K562 (cell line): ENCODE results near the gene DHRS13. TPM values are rescaled to one million over a fixed set of nuclear protein-coding genes. Genes with fewer than 3 reads are reported as not detected.
A peak's percentile ranks its signal among the peaks of the same experiment; 100 is the strongest.

Experiments
- ASH1L ChIP-seq: fragments of 450-650 bp; IDR thresholded peaks from 2 replicates; pipeline ENCODE4 v1.6.1; 2018; ENCODE audit warnings: borderline replicate concordance, mild to moderate bottlenecking, low read depth; ENCODE audit not compliant: partially characterized antibody
- CHD4 ChIP-seq: fragments of 200-600 bp; sonication (generic); IDR thresholded peaks from 3 replicates; pipeline ENCODE4 v1.6.1; 2012; ENCODE audit warnings: low read depth, mild to moderate bottlenecking, mixed read lengths, low read length, inconsistent platforms; ENCODE audit not compliant: insufficient read depth, insufficient replicate concordance, poor library complexity, severe bottlenecking
- HNRNPL ChIP-seq: fragments of 200-400 bp; formaldehyde crosslinking; IDR thresholded peaks from 2 replicates; pipeline ENCODE4 v1.6.1; 2017; ENCODE audit warnings: low read depth, mild to moderate bottlenecking, low read length
- HNRNPUL1 ChIP-seq: fragments of 200-400 bp; formaldehyde crosslinking; IDR thresholded peaks from 2 replicates; pipeline ENCODE4 v1.6.1; 2017; ENCODE audit warnings: low read length
- MAFF ChIP-seq: IDR thresholded peaks from 2 replicates; pipeline ENCODE4 v1.6.1; 2012; ENCODE audit warnings: low read length, improper control_type of control experiment
- MCM5 ChIP-seq: fragments of 450-650 bp; IDR thresholded peaks from 2 replicates; pipeline ENCODE4 v1.6.1; 2016; ENCODE audit warnings: low read depth
- NCOR1 ChIP-seq: fragments of 450-650 bp; IDR thresholded peaks from 2 replicates; pipeline ENCODE4 v1.6.1; 2016; ENCODE audit warnings: mild to moderate bottlenecking, moderate library complexity
- NR0B1 ChIP-seq: fragments of 450-650 bp; IDR thresholded peaks from one replicate; pipeline ENCODE4 v1.6.1; 2018; ENCODE audit warnings: mild to moderate bottlenecking, moderate library complexity; ENCODE audit not compliant: partially characterized antibody
- NR4A1 ChIP-seq, 2 experiments: fragments of 250-450 bp in 1 of 2; fragments of 450-650 bp in 1 of 2; sonication (Bioruptor Pico) in 1 of 2; IDR thresholded peaks; 2 replicates each; pipeline versions ENCODE4 v1.4.0 to v1.6.1; 2016 to 2020; ENCODE audit warnings: mild to moderate bottlenecking in 2 of 2, missing compliant biosample characterization in 1 of 2, missing genetic modification characterization in 1 of 2, moderate library complexity in 1 of 2
- PKNOX1 ChIP-seq: fragments of 450-650 bp; IDR thresholded peaks from 2 replicates; pipeline ENCODE4 v1.6.1; 2016
- SLC30A9 ChIP-seq: fragments of 250-450 bp; sonication (Bioruptor Pico); IDR thresholded peaks from 2 replicates; pipeline ENCODE4 v1.8.0; 2022; ENCODE audit warnings: mild to moderate bottlenecking, moderate library complexity
- THRA ChIP-seq: fragments of 450-650 bp; IDR thresholded peaks from 2 replicates; pipeline ENCODE4 v1.6.1; 2017; ENCODE audit warnings: mild to moderate bottlenecking, moderate library complexity
- XRCC5 ChIP-seq: fragments of 200-400 bp; formaldehyde crosslinking; IDR thresholded peaks from 2 replicates; pipeline ENCODE4 v1.6.1; 2017; ENCODE audit warnings: low read depth, mild to moderate bottlenecking, low read length
- ZFP30 ChIP-seq: fragments of 250-450 bp; sonication (Bioruptor Pico); IDR thresholded peaks from 2 replicates; pipeline ENCODE4 v1.8.0; 2022; ENCODE audit warnings: moderate library complexity, mild to moderate bottlenecking, inconsistent platforms, borderline replicate concordance
- ZNF217 ChIP-seq: sonication (generic); formaldehyde crosslinking; IDR thresholded peaks from 2 replicates; pipeline ENCODE4 v1.8.0; 2022; ENCODE audit warnings: mild to moderate bottlenecking, missing genetic modification reagents
- ZNF282 ChIP-seq: sonication (generic); formaldehyde crosslinking; IDR thresholded peaks from 2 replicates; pipeline ENCODE4 v1.8.1; 2023; ENCODE audit warnings: missing genetic modification reagents
- polyA plus RNA-seq, 8 experiments: library from polyadenylated mRNA; depleted of rRNA in 4 of 8; stranded (reverse) in 5 of 8; unstranded in 3 of 8; fragments of >200 nt; fragmentation: Nextera tagmentation in 2 of 8; fragmentation: Illumina TruSeq in 1 of 8; extraction: Ambion mirVana in 2 of 8; extraction: Trizol in 1 of 8; gene quantifications; 2 replicates each; pipeline versions ENCODE4 v1.2.1 to v1.2.3, GENCODE V29; 2011 to 2014; ENCODE audit warnings: inconsistent platforms in 1 of 8, missing spikeins in 1 of 8
- total RNA-seq, 7 experiments: library from RNA; depleted of rRNA in 6 of 7; stranded (reverse); fragments of >200 nt in 6 of 7; fragmentation: Illumina TruSeq in 2 of 7; extraction: Trizol in 2 of 7; gene quantifications; 2 replicates each; pipeline versions ENCODE4 v1.2.1 to v1.2.3, GENCODE V29; 2011 to 2021; ENCODE audit warnings: low replicate concordance in 1 of 7
- TF ChIP-seq, protein P1 (sequence below): sonication (generic); formaldehyde crosslinking; IDR thresholded peaks from 2 replicates; pipeline ENCODE4 v1.8.0; 2022; ENCODE audit warnings: missing genetic modification reagents, mild to moderate bottlenecking, borderline replicate concordance
- TF ChIP-seq, protein P2 (sequence below): fragments of 250-450 bp; sonication (Bioruptor Pico); IDR thresholded peaks from 2 replicates; pipeline ENCODE4 v1.8.0; 2022; ENCODE audit warnings: inconsistent platforms, mild to moderate bottlenecking, moderate library complexity, borderline replicate concordance

DHRS13 gene
- total and polyA plus RNA-seq, 9 of the 15 experiments (the other 6 are each of a cell fraction or from before 2014, with no cell fraction given), result 0.32 to 52.3 (median 34.3) TPM; not detected in 1

GRCh38 chr17:28951991-28952975 is 49.4 kb upstream of the DHRS13 start (continued):
- TF ChIP-seq ASH1L (peak; percentile 85), NR0B1 (no peak), HNRNPL (no peak), MCM5 (no peak), PKNOX1 (no peak; the same call in 1 of the 2 replicates), MAFF (peak; percentile 61), ZNF282 (CRISPR knock-in tag) (no peak), CHD4 (no peak), SLC30A9 (no peak), NCOR1 (no peak), ZNF217 (CRISPR knock-in tag) (no peak), NR4A1 (CRISPR knock-in tag; IDR thresholded peaks at IDR 0.05) (0 out of 2 replicates have a peak, but pooled peaks have one; percentile 39), NR4A1 (tag; IDR thresholded peaks at IDR 0.05) (peak; percentile 90), THRA (no peak), ZFP30 (no peak), HNRNPUL1 (no peak), XRCC5 (peak; percentile 58; the same call in 1 of the 2 replicates)
- TF ChIP-seq, protein P1, sequence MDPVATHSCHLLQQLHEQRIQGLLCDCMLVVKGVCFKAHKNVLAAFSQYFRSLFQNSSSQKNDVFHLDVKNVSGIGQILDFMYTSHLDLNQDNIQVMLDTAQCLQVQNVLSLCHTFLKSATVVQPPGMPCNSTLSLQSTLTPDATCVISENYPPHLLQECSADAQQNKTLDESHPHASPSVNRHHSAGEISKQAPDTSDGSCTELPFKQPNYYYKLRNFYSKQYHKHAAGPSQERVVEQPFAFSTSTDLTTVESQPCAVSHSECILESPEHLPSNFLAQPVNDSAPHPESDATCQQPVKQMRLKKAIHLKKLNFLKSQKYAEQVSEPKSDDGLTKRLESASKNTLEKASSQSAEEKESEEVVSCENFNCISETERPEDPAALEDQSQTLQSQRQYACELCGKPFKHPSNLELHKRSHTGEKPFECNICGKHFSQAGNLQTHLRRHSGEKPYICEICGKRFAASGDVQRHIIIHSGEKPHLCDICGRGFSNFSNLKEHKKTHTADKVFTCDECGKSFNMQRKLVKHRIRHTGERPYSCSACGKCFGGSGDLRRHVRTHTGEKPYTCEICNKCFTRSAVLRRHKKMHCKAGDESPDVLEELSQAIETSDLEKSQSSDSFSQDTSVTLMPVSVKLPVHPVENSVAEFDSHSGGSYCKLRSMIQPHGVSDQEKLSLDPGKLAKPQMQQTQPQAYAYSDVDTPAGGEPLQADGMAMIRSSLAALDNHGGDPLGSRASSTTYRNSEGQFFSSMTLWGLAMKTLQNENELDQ (CRISPR knock-in tag), result no peak
- TF ChIP-seq, protein P2, sequence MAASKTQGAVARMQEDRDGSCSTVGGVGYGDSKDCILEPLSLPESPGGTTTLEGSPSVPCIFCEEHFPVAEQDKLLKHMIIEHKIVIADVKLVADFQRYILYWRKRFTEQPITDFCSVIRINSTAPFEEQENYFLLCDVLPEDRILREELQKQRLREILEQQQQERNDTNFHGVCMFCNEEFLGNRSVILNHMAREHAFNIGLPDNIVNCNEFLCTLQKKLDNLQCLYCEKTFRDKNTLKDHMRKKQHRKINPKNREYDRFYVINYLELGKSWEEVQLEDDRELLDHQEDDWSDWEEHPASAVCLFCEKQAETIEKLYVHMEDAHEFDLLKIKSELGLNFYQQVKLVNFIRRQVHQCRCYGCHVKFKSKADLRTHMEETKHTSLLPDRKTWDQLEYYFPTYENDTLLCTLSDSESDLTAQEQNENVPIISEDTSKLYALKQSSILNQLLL (CRISPR knock-in tag), result no peak
